Fibroblast of lung (primary cell): ENCODE measurements around the gene CFAP100. TPM values are rescaled to one million over a fixed set of nuclear protein-coding genes. Genes with fewer than 3 reads are reported as not detected.

Source experiments
- DNase-seq, 2 donors: peaks; one replicate each; pipeline versions ENCODE4 v3.0.0 to v3.0.0-alpha.2; 2010; ENCODE audit warnings: low read depth in 2 of 2
- H2AFZ ChIP-seq: 2 replicates; pipeline ENCODE4 v1.5.1; 2012; ENCODE audit warnings: low read length, control low read depth, inconsistent platforms
- H3K27ac ChIP-seq: 2 replicates; pipeline ENCODE4 v1.5.1; 2011; ENCODE audit warnings: low read length, control low read depth; ENCODE audit not compliant: insufficient read depth
- H3K27me3 ChIP-seq: 2 replicates; pipeline ENCODE4 v1.5.1; 2011; ENCODE audit warnings: mild to moderate bottlenecking, low read length; ENCODE audit not compliant: control insufficient read depth, insufficient read depth
- H3K36me3 ChIP-seq: 2 replicates; pipeline ENCODE4 v1.5.1; 2011; ENCODE audit warnings: low read length; ENCODE audit not compliant: control insufficient read depth, insufficient read depth
- H3K4me1 ChIP-seq: 2 replicates; pipeline ENCODE4 v1.5.1; 2011; ENCODE audit warnings: low read length; ENCODE audit not compliant: control insufficient read depth, insufficient read depth; ENCODE audit errors: extremely low read depth
- H3K4me2 ChIP-seq: 2 replicates; pipeline ENCODE4 v1.5.1; 2011; ENCODE audit warnings: low read length, control low read depth; ENCODE audit not compliant: insufficient read depth; ENCODE audit errors: extremely low read depth
- H3K4me3 ChIP-seq, 4 experiments: fragments of 200-600 bp in 1 of 4; sonication (generic) in 1 of 4; replicated peaks in 1 of 4; 2 replicates each; pipeline ENCODE4 v1.5.1; 2011 to 2016; ENCODE audit warnings: low read length in 4 of 4, low read depth in 3 of 4, mild to moderate bottlenecking in 3 of 4, control low read depth in 2 of 4, inconsistent platforms in 1 of 4, mixed read lengths in 1 of 4; ENCODE audit not compliant: insufficient read depth in 1 of 4; ENCODE audit errors: control extremely low read depth in 1 of 4
- H3K79me2 ChIP-seq: 2 replicates; pipeline ENCODE4 v1.5.1; 2012; ENCODE audit warnings: mild to moderate bottlenecking, low read length, inconsistent platforms; ENCODE audit not compliant: control insufficient read depth, insufficient read depth
- H3K9ac ChIP-seq: 2 replicates; pipeline ENCODE4 v1.5.1; 2011; ENCODE audit warnings: mild to moderate bottlenecking, low read length, control low read depth; ENCODE audit not compliant: insufficient read depth
- H3K9me3 ChIP-seq: 2 replicates; pipeline ENCODE4 v1.5.1; 2012; ENCODE audit warnings: low read depth, low read length; ENCODE audit not compliant: control insufficient read depth, insufficient read depth
- H4K20me1 ChIP-seq: 2 replicates; pipeline ENCODE4 v1.5.1; 2011; ENCODE audit warnings: low read length; ENCODE audit not compliant: control insufficient read depth, insufficient read depth; ENCODE audit errors: extremely low read depth
- EZH2 ChIP-seq: IDR thresholded peaks from 2 replicates; pipeline ENCODE4 v1.5.1; 2012; ENCODE audit warnings: low read length, control low read depth, mild to moderate bottlenecking; ENCODE audit errors: missing control alignments
- polyA plus RNA-seq, 2 donors: library from polyadenylated mRNA; depleted of rRNA in 1 of 2; stranded (reverse) in 1 of 2; unstranded in 1 of 2; fragments of >200 nt; gene quantifications; 2 replicates each; pipeline ENCODE4 v1.2.1, GENCODE V29; 2011 to 2012; ENCODE audit warnings: missing spikeins in 1 of 2
- total RNA-seq: library from RNA; depleted of rRNA; stranded (reverse); fragments of >200 nt; gene quantifications from 2 replicates; pipeline ENCODE4 v1.2.1, GENCODE V29; 2014
- TF ChIP-seq, protein P1 (sequence below), 2 donors: IDR thresholded peaks in 1 of 2; conservative IDR thresholded peaks in 1 of 2; 1 replicate in 1 of 2; 2 replicates in 1 of 2; pipeline ENCODE4 v1.5.1; 2011 to 2012; ENCODE audit warnings: low read length in 2 of 2, control low read depth in 1 of 2, inconsistent platforms in 1 of 2, low read depth in 1 of 2, mild to moderate bottlenecking in 1 of 2

The CFAP100 gene
- total and polyA plus RNA-seq, 2 donors (not counting 1 experiment from before 2014, with no cell fraction given), result not detected

DNA sequence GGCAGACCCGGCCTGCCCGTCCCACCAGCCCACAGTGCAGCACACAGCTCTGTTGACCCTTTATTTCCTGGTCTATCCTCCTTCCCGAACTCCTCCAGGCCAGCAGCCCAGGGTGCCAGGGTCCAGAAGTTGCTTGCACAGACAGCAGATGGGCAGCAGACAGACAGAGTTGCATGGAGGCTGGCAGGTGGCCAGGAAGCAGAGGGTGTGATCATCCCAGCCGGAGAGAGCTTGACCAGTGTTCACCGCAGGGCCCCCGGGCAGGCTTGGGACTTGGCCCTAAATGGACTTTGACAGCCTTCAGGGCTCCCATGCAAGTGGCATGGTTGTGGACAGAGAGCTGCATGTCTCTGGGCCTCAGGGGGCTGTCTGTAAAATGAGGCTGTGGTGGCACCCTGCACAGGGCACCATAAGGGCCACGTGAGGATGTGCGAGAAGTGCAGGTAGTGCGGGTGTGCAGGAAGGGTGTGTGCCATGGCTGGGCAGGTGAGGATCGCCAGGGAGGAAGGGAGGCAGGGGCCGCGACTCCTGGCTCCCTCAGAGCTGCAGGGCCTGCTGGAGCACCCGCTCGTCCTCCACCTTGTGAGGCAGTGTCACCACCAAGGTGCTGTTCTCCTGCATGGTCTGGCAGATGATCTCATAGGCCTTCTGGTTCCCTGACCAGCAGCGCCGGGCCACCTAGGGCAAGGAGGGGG lies 87.2 kb downstream of the CFAP100 start:
- H3K27me3 ChIP-seq, result peaks cover 3% of the 10 kb centered on the region
- DNase-seq, result peak in 1 of 2 donors; percentile 46
- no peaks in the 10 kb centered on the region for H3K9me3 ChIP-seq

DNA sequence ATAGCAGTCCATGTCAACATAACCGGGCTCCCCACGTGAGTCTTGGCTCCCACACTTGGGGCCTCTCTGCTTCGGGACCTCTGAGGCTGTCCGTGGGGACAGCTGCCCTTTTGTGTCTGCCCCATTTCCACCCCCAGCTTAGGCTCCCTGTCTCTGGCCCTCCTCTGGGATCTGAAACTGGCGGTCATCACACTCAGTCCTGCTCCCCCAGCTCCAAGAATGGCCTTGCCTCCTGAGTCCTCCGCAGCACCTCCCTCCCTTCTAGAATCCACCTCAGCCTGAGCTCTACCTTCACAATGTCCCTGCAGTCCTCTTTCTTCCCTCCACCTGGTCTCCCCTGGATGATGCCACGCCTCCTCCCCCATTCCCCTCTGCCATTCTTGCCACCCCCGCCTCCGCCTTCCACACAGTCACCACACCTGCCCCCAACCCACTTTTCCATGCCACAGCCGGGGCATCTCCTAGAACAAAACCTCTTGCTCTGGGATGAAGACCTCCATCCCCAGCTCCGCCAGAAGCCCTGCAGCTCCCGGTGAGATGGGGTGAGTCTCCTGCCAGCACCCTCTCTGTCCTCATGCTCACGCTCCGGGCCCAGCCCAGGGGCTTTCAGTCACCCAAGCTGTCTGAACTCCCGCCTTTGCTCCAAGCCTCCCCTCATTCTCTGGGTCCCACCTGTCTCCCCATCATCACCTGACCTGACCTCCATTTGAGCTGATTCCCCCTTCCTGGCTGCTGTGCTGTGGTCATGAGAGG lies 88.0 kb downstream of the CFAP100 start:
- Histone ChIP-seq H3K9me3 (no peaks in the 10 kb centered on the region), H3K4me1 (no peaks in the 10 kb centered on the region)
- TF ChIP-seq, protein P1, sequence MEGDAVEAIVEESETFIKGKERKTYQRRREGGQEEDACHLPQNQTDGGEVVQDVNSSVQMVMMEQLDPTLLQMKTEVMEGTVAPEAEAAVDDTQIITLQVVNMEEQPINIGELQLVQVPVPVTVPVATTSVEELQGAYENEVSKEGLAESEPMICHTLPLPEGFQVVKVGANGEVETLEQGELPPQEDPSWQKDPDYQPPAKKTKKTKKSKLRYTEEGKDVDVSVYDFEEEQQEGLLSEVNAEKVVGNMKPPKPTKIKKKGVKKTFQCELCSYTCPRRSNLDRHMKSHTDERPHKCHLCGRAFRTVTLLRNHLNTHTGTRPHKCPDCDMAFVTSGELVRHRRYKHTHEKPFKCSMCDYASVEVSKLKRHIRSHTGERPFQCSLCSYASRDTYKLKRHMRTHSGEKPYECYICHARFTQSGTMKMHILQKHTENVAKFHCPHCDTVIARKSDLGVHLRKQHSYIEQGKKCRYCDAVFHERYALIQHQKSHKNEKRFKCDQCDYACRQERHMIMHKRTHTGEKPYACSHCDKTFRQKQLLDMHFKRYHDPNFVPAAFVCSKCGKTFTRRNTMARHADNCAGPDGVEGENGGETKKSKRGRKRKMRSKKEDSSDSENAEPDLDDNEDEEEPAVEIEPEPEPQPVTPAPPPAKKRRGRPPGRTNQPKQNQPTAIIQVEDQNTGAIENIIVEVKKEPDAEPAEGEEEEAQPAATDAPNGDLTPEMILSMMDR (conservative IDR thresholded peaks at IDR 0.05 in 1 of 2, IDR thresholded peaks at IDR 0.05 in 1 of 2; ENCODE audit: low read depth in 1 of 2, low read length in 2 of 2), result no peak
- no peak for TF ChIP-seq EZH2

More for the DNA sequence above, 87.2 kb downstream of the CFAP100 start:
- Histone ChIP-seq H3K4me2 (no peak overlapping the region), H3K27ac (no peak overlapping the region), H4K20me1 (no peaks in the 10 kb centered on the region), H3K79me2 (no peaks in the 10 kb centered on the region), H3K4me3 (no peak overlapping the region), H3K36me3 (no peaks in the 10 kb centered on the region), H3K9ac (no peak overlapping the region), H2AFZ (no peak overlapping the region), H3K4me1 (no peaks in the 10 kb centered on the region)
- no peak for TF ChIP-seq EZH2
- TF ChIP-seq, protein P1 (conservative IDR thresholded peaks at IDR 0.05 in 1 of 2, IDR thresholded peaks at IDR 0.05 in 1 of 2; ENCODE audit: low read depth in 1 of 2, low read length in 2 of 2), result no peak

DNA sequence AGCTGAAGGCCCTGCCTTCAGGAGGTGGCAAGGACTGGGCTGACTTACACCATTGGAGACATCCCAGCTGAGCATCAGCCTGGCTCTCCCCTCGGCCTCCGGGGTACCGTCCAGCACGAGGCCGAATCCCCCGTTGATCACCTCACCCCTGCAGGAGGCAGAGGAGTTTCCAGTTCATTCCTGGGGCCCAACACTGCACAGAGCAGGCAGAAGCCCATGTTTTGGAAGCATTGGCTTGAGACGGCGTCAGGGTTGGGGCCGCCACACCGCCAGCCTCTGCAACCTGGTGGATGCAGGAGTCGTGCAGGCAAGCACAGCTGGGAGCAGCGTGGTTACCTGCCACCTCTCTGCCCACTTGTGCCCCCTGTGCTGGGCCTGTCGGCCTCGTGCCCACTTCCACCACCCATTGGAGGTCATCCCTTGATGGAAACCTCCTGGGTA lies 88.6 kb downstream of the CFAP100 start:
- H3K4me3 ChIP-seq, result no peak overlapping the region
- H3K9ac ChIP-seq, result no peak overlapping the region
- peaks cover 3% of the 10 kb centered on the region for H3K27me3 ChIP-seq
- H2AFZ ChIP-seq, result no peak overlapping the region
- H3K79me2 ChIP-seq, result no peaks in the 10 kb centered on the region
- no peak for DNase-seq
- no peak overlapping the region for H3K27ac ChIP-seq
- TF ChIP-seq, protein P1 (conservative IDR thresholded peaks at IDR 0.05 in 1 of 2, IDR thresholded peaks at IDR 0.05 in 1 of 2; ENCODE audit: low read depth in 1 of 2, low read length in 2 of 2), result no peak
- no peak for TF ChIP-seq EZH2
- H3K4me1 ChIP-seq, result no peaks in the 10 kb centered on the region
- no peaks in the 10 kb centered on the region for H4K20me1 ChIP-seq
- no peaks in the 10 kb centered on the region for H3K36me3 ChIP-seq
- no peak overlapping the region for H3K4me2 ChIP-seq
- H3K9me3 ChIP-seq, result no peaks in the 10 kb centered on the region

More for the DNA sequence above, 88.0 kb downstream of the CFAP100 start:
- Histone ChIP-seq H2AFZ (no peak overlapping the region), H3K9ac (no peak overlapping the region), H3K79me2 (no peaks in the 10 kb centered on the region), H3K27ac (no peak overlapping the region), H3K4me3 (no peak overlapping the region), H4K20me1 (no peaks in the 10 kb centered on the region), H3K27me3 (peaks cover 3% of the 10 kb centered on the region), H3K36me3 (no peaks in the 10 kb centered on the region), H3K4me2 (no peak overlapping the region)
- DNase-seq, result no peak
